ENCODE data around the gene GPC5.

The GPC5 gene

GRCh38 chr13:91553584-91553983, 155.2 kb downstream of the GPC5 start:
- DNase-seq (ENCODE audit: low read depth) = no peak
- TF ChIP-seq CTCF (conservative IDR thresholded peaks at IDR 0.05; ENCODE audit: low read depth, low read length) = no peak
- no peak overlapping the region for H3K4me3 ChIP-seq (ENCODE audit: low read depth, low read length)

- DNase-seq (ENCODE audit: low read depth) = no peak
- no peak overlapping the region for H3K4me3 ChIP-seq (ENCODE audit: low read depth, low read length)
- TF ChIP-seq CTCF (conservative IDR thresholded peaks at IDR 0.05; ENCODE audit: low read depth, low read length) = no peak
These were observed 155.7 kb downstream of the GPC5 start for GRCh38 chr13:91554101-91554500.

- peak; percentile 37 for DNase-seq (ENCODE audit: low read depth)
- no peak for TF ChIP-seq CTCF (conservative IDR thresholded peaks at IDR 0.05; ENCODE audit: low read depth, low read length)
- no peak overlapping the region for H3K4me3 ChIP-seq (ENCODE audit: low read depth, low read length)
These were observed 159.1 kb downstream of the GPC5 start for GRCh38 chr13:91557328-91558090.

- no peak for DNase-seq (ENCODE audit: low read depth)
- H3K4me3 ChIP-seq (ENCODE audit: low read depth, low read length) = no peak overlapping the region
- TF ChIP-seq CTCF (conservative IDR thresholded peaks at IDR 0.05; ENCODE audit: low read depth, low read length) = no peak
These were observed 165.4 kb downstream of the GPC5 start for GRCh38 chr13:91563799-91564198.

GRCh38 chr13:91564396-91564795, 166.0 kb downstream of the GPC5 start:
- no peak overlapping the region for H3K4me3 ChIP-seq (ENCODE audit: low read depth, low read length)
- TF ChIP-seq CTCF (conservative IDR thresholded peaks at IDR 0.05; ENCODE audit: low read depth, low read length) = no peak
- DNase-seq (ENCODE audit: low read depth) = no peak

GRCh38 chr13:91565296-91565695, 166.9 kb downstream of the GPC5 start:
- TF ChIP-seq CTCF (conservative IDR thresholded peaks at IDR 0.05; ENCODE audit: low read depth, low read length) = no peak
- no peak overlapping the region for H3K4me3 ChIP-seq (ENCODE audit: low read depth, low read length)
- DNase-seq (ENCODE audit: low read depth) = no peak

All from choroid plexus epithelial cell (primary cell).